SK-MEL-5 (cell line): ENCODE measurements around the gene SPDYE16. TPM values are rescaled to one million over a fixed set of nuclear protein-coding genes. Genes with fewer than 3 reads are reported as not detected.
"Not testable (repeated sequence)": the region's sequence is repeated elsewhere in the genome, so short reads cannot be mapped to it uniquely, and the experiment has no call there.

Experiments
- DNase-seq: peaks from one replicate; pipeline ENCODE4 v3.0.0-alpha.2; 2016; ENCODE audit warnings: low read depth, low spot score
- in situ Hi-C: cut with HindIII; loops from 2 replicates; pipeline ENCODE4 v1.10.0; 2016; ENCODE audit warnings: low sequenced_read_pairs, high pct_unique_total_duplicates, low pct_unique_long_range_greater_than_20kb
- polyA plus RNA-seq, 2 experiments: library from polyadenylated mRNA; depleted of rRNA; stranded (reverse); fragments of >200 nt; gene quantifications; 2 replicates each; pipeline ENCODE4 v1.2.3, GENCODE V29; 2015
- total RNA-seq: library from RNA; depleted of rRNA; stranded (reverse); fragments of >200 nt; shearing (Covaris generic); gene quantifications from 2 replicates; pipeline ENCODE4 v1.2.3, GENCODE V29; 2014; rRNA removed

Gene SPDYE16, protein sequence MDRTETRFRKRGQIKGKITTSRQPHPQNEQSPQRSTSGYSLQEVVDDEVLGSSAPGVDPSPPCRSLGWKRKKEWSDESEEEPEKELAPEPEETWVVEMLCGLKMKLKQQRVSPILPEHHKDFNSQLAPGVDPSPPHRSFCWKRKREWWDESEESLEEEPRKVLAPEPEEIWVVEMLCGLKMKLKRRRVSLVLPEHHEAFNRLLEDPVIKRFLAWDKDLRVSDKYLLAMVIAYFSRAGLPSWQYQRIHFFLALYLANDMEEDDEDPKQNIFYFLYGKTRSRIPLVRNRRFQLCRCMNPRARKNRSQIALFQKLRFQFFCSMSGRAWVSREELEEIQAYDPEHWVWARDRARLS
- total RNA-seq = not detected in 2 replicates
- polyA plus RNA-seq (2015; cell fraction: cytosol; rRNA removed) = not detected in 2 replicates
- polyA plus RNA-seq (2015; cell fraction: nucleus; rRNA removed) = not detected in 2 replicates

GRCh38 chr7:76543197-76543596, at the start of gene SPDYE16:
SPDYE16 (minus strand) TSS chr7:76543297; CDS start chr7:76541459, 1,838 bp downstream.
- DNase-seq, in situ Hi-C loops: not testable (repeated sequence)

GRCh38 chr7:76592694-76593093, 49.6 kb upstream of the SPDYE16 start:
- DNase-seq, in situ Hi-C loops: not testable (repeated sequence)

DNA sequence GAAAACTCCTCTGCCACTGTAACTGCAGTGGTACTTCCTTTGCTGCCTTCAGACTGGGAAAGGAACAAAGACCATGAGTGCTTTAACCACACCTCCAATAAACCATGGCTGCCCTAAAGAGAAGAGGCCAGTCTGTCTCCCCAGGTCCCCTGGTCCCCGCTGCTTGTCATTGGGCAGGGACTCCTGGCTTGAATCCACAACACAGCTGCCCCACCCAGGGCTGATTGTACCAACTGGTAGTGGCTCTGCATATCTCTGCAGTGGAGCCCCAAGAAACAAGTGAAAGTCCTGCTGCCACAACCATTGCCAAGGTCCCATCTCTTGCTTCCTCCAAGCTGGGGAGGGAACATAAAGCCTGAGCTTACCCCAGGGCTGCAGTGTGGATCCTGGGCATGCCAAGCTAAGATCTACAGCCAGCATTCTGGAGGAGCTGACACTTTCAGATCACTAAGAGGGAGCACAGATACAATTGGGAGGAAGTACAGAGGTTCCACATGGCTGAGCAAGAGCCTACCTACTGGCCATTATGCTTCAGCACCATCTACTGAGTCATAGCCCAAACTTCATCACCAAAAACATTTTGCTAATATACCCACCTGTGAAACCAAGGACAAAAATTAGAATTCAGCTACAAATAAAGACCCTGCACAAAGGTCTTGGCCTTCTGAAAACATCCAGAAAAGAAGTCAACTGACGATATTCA, 48.7 kb upstream of the SPDYE16 start:
- in situ Hi-C loops, DNase-seq: not testable (repeated sequence)

DNA sequence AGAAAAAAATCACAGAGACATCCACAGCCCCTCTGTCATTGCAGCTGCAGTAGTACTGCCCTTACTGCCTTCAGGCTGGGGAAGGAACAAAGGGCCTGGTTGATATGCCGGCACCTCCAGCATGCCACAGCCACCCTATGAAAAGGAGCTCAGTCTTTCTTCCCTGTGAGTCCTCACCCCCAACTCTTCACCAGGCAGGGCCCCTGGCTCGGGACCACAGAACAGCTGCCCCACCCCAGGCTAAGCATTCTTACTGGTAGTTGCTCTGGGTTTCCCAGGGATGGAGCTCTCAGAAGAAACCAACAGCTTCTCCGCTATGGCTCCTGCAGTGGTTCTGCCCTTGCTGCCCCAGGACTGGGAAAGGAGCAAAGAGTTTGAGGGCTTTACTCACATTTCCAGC, 47.9 kb upstream of the SPDYE16 start:
- peak; percentile 51 for DNase-seq
- in situ Hi-C loops = not testable (repeated sequence)

DNA sequence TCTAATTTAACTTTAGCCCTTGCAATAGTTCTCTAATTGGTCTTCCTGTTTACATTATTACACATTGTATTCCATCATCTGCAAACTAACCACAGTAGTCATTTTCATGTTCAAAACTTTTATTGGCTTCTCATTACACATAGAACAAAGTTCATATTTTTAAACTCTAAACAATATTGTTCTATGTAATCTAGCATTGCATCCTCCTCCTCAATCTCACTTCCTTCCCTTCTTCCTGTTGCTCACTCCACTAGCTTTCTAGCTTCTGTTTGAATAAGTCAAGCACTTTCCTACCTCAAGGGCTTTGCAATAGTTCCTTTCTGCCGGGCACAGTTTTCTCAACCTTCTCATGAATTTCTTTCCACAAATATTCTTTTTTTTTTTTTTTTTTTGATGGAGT, 45.5 kb upstream of the SPDYE16 start:
- DNase-seq, in situ Hi-C loops: not testable (repeated sequence)

GRCh38 chr7:76586585-76587315, 43.7 kb upstream of the SPDYE16 start:
- DNase-seq, in situ Hi-C loops: not testable (repeated sequence)

DNA sequence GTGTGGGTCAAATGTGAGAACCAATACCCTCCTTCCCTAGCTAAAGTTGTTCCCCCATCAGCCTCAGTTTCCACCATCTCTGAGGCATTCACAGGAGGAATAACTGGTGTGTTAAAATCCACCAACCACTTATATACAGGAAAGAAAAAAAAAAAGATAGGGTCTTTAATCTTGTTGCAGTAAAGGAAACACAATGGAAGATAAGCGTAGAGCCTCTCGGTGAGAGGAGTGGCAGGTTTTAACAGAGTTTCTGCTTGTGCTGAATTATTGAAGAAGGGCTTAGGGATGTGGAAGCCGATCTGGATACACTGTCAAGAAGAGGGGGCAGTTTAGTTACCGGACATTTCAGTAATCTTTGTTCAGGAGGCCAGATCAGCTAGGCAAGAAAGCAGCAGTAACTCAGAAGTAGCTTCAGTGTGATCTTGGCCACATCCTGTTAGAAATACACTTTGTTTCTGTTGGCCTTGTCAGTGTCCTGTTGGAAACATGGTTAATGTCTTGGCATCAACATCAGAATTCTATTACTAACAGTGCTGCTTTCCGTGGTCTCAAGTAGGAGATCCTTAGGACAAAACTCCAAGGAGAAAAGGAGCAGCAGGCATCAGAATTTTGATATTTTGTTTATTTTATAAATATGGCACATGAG, 40.7 kb upstream of the SPDYE16 start:
- in situ Hi-C loops, DNase-seq: not testable (repeated sequence)

DNA sequence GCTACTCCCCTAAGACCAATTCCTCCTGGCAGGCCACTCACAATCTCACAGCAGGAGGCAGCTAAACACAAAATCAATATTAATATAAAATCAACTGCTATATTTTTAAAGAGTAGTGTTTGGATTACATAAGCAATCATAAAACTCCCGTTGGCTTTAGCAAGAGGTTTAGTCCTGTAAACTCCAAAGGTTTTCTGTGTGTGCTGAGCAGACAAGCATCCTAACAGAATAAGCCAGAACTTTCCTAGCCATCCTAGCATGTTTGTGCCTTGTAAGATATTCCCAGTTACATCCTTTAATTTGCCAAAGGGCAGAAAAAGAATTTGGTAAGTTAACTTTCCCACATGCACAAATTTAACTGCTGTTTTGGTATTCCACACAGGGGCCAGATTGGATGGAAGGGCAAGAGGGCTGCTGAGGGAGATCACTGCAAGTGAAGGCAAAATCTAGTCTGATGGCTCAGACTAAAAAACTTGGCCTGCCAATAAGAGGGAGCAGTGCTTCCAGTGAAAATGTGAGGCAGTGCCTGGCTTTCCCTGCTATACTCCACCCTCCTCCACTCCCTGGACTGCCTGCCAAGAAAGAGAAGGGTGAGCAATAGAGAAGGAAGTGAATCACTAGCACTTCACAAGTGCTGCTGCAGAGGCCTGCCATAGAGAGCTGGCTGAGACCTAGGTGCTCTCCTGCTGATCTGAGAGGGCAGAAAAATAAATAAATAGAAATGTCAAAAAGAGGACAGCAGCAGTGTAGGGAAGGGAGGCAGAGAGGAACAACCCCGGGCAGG, 39.9 kb upstream of the SPDYE16 start:
- in situ Hi-C loops = not testable (repeated sequence)
- DNase-seq = peak; percentile 47

DNA sequence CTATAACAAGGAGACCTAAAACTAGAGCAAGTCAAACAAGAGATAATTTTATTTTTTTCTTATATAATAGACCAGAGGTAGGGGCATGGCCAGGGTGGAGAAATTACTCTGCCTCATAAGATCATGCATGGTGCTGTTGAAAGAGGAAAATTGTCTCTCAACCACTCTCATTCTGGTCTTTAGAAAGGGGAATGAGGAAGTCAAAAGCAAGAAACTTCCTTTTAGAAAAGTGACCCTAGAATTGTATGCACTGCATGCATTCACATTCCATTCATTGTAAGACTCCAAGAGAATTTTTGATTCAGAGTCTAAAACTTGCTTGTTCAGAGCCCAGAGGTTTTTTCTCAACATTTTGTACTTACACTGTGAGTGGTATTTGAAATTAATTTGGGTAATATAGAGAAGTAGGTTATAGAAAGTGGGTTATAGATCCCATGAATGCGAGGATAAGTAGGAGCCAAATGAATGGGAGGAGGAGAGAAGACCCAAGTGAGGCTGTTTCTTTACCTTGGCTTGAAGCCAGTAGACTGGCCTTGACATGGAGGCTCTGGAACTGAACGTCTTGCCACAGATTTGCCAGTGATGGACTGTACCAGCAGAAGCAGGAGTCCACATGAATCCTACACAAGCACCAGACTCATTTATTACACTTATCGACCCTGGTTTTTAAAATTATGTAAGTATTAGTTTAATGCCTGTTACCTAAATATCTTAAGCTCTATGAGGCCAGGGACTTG, 33.0 kb upstream of the SPDYE16 start:
- in situ Hi-C loops, DNase-seq: not testable (repeated sequence)

GRCh38 chr7:76575431-76575830, 32.3 kb upstream of the SPDYE16 start:
- not testable (repeated sequence) for DNase-seq

GRCh38 chr7:76572296-76572695, 29.2 kb upstream of the SPDYE16 start:
- DNase-seq, in situ Hi-C loops: not testable (repeated sequence)

More at GRCh38 chr7:76575431-76575830, 32.3 kb upstream of the SPDYE16 start:
- in situ Hi-C loops = not testable (repeated sequence)

DNA sequence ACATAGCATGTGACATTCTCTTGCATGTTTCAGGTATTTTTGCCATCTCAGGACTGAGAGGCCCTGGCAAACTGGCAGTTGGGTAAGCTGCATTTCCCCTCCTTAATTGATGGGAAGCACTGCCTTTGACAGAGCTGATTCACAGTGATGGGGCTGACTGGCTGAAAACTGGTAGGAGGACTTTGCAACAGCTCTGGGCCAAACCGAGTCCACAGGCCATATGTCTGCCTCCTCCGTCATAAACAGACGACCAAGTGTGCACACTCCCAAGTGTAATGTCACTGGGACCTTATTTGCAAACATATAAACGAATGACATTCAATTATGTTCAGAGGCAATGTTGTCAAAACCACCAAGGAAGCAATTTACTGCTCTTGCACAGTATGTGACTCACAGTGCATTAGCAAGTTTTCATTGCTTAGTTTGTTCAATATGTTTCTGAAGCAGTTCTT, 27.3 kb upstream of the SPDYE16 start:
- in situ Hi-C loops, DNase-seq: not testable (repeated sequence)

DNA sequence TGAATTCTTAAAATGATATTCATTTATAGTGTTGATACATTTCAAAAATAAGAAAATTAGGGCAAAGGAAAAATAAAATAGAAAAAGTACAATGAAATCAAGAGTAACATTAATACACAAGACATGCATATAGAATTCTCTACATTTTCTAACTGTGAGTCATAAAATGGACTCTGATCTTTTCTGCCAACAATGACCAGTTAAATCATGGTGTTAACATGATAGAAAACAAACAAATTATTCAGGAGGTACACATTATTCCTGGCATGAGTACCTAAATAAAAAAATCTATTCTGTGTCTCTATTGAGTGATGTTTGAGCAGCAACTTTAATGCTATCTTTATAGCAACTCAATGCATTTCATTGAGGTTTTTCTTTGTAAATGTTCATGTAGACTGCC, 25.6 kb upstream of the SPDYE16 start:
- DNase-seq, in situ Hi-C loops: not testable (repeated sequence)

GRCh38 chr7:76567753-76568152, 24.7 kb upstream of the SPDYE16 start:
- DNase-seq, in situ Hi-C loops: not testable (repeated sequence)

DNA sequence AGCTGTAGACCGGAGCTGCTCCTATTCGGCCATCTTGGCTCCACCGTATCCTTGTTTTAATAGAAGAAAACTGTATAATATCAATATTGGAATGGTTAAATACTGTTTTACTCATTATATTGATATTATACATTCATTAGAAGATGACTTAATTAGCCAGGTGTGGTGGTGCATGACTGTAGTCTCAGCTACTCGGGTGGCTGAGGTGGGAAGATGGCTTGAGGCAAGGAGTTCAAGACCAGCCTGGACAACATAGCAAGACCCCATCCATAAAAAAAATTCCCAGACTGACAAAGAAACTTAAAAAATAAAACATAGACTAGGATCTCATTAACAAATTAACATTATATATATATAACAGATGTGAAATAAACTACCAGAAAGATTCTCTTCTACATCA, 24.2 kb upstream of the SPDYE16 start:
- DNase-seq, in situ Hi-C loops: not testable (repeated sequence)

DNA sequence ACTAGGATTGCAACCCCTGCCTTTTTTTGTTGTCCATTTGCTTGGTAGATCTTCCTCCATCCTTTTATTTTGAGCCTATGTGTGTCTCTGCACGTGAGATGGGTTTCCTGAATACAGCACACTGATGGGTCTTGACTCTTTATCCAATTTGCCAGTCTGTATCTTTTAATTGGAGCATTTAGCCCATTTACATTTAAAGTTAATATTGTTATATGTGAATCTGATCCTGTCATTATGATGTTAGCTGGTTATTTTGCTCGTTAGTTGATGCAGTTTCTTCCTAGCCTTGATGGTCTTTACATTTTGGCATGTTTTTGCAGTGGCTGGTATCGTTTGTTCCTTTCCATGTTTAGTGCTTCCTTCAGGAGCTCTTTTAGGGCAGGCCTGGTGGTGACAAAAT, 21.9 kb upstream of the SPDYE16 start:
- in situ Hi-C loops, DNase-seq: not testable (repeated sequence)
